GM18907 (cell line): ENCODE results near the gene JAZF1.

Source experiments
- ATAC-seq: cut with Tn5 transposase; IDR thresholded peaks from one replicate; pipeline ENCODE4 v1.9.1; 2021; ENCODE audit warnings: mild to moderate bottlenecking, moderate library complexity; ENCODE audit not compliant: unreplicated experiment

The JAZF1 gene

GRCh38 chr7:28078036-28078901, 102.3 kb downstream of the JAZF1 start:
- no peak for ATAC-seq

GRCh38 chr7:28077616-28078015, 103.0 kb downstream of the JAZF1 start:
- no peak for ATAC-seq

GRCh38 chr7:28076423-28077200, 104.0 kb downstream of the JAZF1 start:
- no peak for ATAC-seq

GRCh38 chr7:28075674-28076358, 104.8 kb downstream of the JAZF1 start:
- no peak for ATAC-seq

- ATAC-seq, result no peak
These were observed 107.6 kb downstream of the JAZF1 start for GRCh38 chr7:28072876-28073514.

- ATAC-seq, result no peak
These were observed 109.0 kb downstream of the JAZF1 start for GRCh38 chr7:28071570-28071969.

GRCh38 chr7:28070297-28071055, 110.1 kb downstream of the JAZF1 start:
- no peak for ATAC-seq

- ATAC-seq, result no peak
These were observed 110.8 kb downstream of the JAZF1 start for GRCh38 chr7:28069807-28070206.

GRCh38 chr7:28069388-28069787, 111.2 kb downstream of the JAZF1 start:
- ATAC-seq, result no peak

- no peak for ATAC-seq
These were observed 111.8 kb downstream of the JAZF1 start for GRCh38 chr7:28068811-28069216.

GRCh38 chr7:28067171-28067570, 113.4 kb downstream of the JAZF1 start:
- ATAC-seq, result no peak

- no peak for ATAC-seq
These were observed 114.8 kb downstream of the JAZF1 start for GRCh38 chr7:28065721-28066285.

GRCh38 chr7:28065308-28065707, 115.3 kb downstream of the JAZF1 start:
- no peak for ATAC-seq

GRCh38 chr7:28064437-28064836, 116.2 kb downstream of the JAZF1 start:
- no peak for ATAC-seq

GRCh38 chr7:28062197-28062991, 118.2 kb downstream of the JAZF1 start:
- ATAC-seq, result no peak

GRCh38 chr7:28061824-28062196, 118.8 kb downstream of the JAZF1 start:
- ATAC-seq, result no peak

GRCh38 chr7:28060371-28060950, 120.1 kb downstream of the JAZF1 start:
- ATAC-seq, result no peak

GRCh38 chr7:28055161-28055544, 125.4 kb downstream of the JAZF1 start:
- ATAC-seq, result no peak
